ENCODE data around the gene DEFB126. TPM values are rescaled to one million over a fixed set of nuclear protein-coding genes. Genes with fewer than 3 reads are reported as not detected.

DEFB126 gene, protein sequence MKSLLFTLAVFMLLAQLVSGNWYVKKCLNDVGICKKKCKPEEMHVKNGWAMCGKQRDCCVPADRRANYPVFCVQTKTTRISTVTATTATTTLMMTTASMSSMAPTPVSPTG
- not detected in 5 replicates for total RNA-seq (2022; extraction: Qiagen RNA extraction; ENCODE audit: low read depth)

DNA sequence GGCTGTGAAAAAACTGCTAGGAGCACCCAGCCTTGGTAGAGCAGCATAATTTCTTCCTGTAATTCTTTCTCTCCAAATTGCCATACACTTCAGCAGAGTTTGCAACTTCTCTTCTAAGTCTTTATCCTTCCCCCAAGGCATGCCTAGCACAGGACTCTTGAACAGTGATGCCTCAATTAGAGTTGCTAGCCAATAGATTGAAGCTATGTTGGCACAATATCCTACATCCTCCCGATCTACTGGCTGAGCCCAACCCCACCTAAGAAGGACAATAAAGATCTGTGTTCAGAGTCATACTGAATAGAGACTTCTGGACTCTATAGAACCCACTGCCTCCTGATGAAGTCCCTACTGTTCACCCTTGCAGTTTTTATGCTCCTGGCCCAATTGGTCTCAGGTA is at the start of gene DEFB126:
TSS of gene DEFB126 (plus strand) at position 301 of the 400 bp plus-strand sequence. CDS start at position 340, 39 bp downstream.

DNA sequence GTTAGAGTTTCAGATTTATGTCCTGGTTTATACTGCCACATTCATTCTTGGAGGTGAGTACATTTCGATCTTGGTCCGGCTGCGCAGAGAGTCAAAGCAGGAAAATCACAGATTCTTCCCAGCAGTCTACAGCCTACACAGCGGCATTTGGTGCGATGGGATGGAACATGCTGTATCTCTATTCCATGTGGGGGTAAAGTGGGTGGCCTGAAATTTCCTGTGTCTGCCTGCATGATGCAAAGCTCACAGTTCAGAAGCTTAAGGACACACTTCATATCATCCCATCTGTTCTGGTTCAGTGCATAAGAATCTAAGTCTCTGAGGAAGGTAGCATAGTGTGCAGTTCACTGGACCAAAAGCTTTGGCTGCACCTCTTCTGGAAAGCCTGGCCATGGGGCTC is 14.8 kb downstream of the DEFB126 start, which contains the start of gene DEFB127:
TSS of gene DEFB127 (plus strand) at position 301 of the 400 bp plus-strand sequence. CDS start at position 392, 91 bp downstream.

DNA sequence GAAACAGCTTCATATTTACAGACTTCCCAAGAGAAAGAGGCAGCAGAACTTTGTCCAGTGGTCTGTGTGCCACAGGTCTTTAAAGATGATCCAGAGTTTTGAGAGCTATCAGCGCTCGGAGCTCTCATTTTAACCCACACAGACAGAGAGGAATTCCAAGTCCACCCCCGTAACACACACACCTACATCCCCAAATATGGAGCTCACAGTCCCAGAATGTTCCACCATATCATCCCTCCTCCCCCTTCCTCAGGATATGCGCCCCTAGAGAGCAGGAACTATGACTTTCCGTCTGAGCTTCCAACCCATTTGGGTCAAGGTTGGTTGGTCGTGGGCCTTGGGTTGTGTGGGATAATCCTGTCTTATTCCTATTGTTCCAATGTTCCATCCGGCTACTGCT is 47.2 kb downstream of the DEFB126 start, which contains the start of gene DEFB128:
TSS of gene DEFB128 (minus strand) at position 101 of the 400 bp plus-strand sequence. CDS start at position 13, 88 bp downstream.

Other genes starting within 250 kb of the DEFB126 start
- gene DEFB125, start 54.9 kb upstream of the DEFB126 start, total RNA-seq (2022; extraction: Qiagen RNA extraction; ENCODE audit: low read depth): not detected in 5 replicates
- gene DEFB127, start 14.9 kb downstream of the DEFB126 start, total RNA-seq (2022; extraction: Qiagen RNA extraction; ENCODE audit: low read depth): not detected in 5 replicates
- not detected in 5 replicates for gene DEFB128, start 47.1 kb downstream of the DEFB126 start, total RNA-seq (2022; extraction: Qiagen RNA extraction; ENCODE audit: low read depth)
- gene DEFB129, start 84.7 kb downstream of the DEFB126 start, total RNA-seq (2022; extraction: Qiagen RNA extraction; ENCODE audit: low read depth): not detected in 5 replicates
- gene DEFB132, start 115.1 kb downstream of the DEFB126 start, total RNA-seq (2022; extraction: Qiagen RNA extraction; ENCODE audit: low read depth): not detected in 5 replicates
- 9.9 to 12.6 TPM (median 11.5 TPM) in 5 replicates for gene C20orf96, start 148.2 kb downstream of the DEFB126 start, total RNA-seq (2022; extraction: Qiagen RNA extraction; ENCODE audit: low read depth)
- gene ZCCHC3, start 155.0 kb downstream of the DEFB126 start, total RNA-seq (2022; extraction: Qiagen RNA extraction; ENCODE audit: low read depth): 17.4 to 24.5 TPM (median 21.9 TPM) in 5 replicates
- 17.9 to 33.9 TPM (median 29.0 TPM) in 5 replicates for gene SOX12, start 183.0 kb downstream of the DEFB126 start, total RNA-seq (2022; extraction: Qiagen RNA extraction; ENCODE audit: low read depth)
- gene NRSN2, start 204.5 kb downstream of the DEFB126 start, total RNA-seq (2022; extraction: Qiagen RNA extraction; ENCODE audit: low read depth): 44.0 to 66.8 TPM (median 61.8 TPM) in 5 replicates
- gene TRIB3, start 238.2 kb downstream of the DEFB126 start, total RNA-seq (2022; extraction: Qiagen RNA extraction; ENCODE audit: low read depth): 32.3 to 52.4 TPM (median 48.4 TPM) in 5 replicates

Data from A549 treated with ZK216348 at 1 μM for 4 hours (cell line).